Measurements from ENCODE around the gene AGFG1.
"Not testable (repeated sequence)": the region's sequence is repeated elsewhere in the genome, so short reads cannot be mapped to it uniquely, and the experiment has no call there.

Gene AGFG1

GRCh38 chr2:227509824-227510619, 38.1 kb downstream of the AGFG1 start:
- no peak overlapping the region for H3K27ac ChIP-seq
- H3K27me3 ChIP-seq, result no peaks in the 10 kb centered on the region
- H3K4me3 ChIP-seq, result no peak overlapping the region
- peaks cover 36% of the 10 kb centered on the region for H3K4me1 ChIP-seq
- H3K36me3 ChIP-seq, result peaks cover 16% of the 10 kb centered on the region
- no peak overlapping the region for H3K9ac ChIP-seq
- H3K9me3 ChIP-seq, result no peaks in the 10 kb centered on the region
- H3K4me2 ChIP-seq, result no peak overlapping the region
- peaks cover 100% of the 10 kb centered on the region for H4K20me1 ChIP-seq
- TF ChIP-seq Cebpa-rat (IDR thresholded peaks at IDR 0.05), result no peak

- H3K4me1 ChIP-seq, result peaks cover 35% of the 10 kb centered on the region
- H3K4me3 ChIP-seq, result no peak overlapping the region
- peaks cover 100% of the 10 kb centered on the region for H4K20me1 ChIP-seq
These were observed 38.6 kb downstream of the AGFG1 start for GRCh38 chr2:227510620-227510958.

DNA sequence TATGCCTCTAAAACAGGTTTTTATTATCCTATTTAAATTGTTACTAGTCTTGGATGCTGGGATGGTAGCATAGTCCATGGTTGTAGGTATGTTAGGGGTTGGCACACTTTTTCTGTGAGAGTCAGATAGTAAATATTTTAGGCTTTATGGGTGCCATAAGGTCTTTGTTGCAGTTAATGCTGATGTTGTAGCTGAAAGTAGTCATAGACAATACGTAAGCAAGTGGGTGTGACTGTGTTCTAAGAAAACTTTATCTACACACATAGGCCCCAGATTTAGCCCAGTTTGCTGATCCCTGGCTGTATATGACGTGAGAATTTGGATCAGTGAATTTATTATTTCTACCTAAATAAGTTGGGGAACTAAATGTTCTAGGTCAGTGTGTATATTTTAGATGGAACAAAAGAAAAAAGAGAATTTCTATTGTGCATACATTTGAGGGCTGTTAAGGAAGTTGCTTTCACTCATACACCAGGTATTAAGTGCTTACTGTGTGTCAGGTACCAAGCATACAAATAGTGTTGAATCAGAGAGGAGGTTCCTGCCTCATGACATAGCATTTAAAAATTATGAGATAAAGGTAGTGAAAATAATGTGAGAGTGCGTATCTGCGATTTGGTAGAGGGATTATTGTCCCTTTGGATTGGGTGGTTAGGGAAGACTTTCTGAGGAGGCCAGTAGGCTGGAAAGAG, 39.4 kb downstream of the AGFG1 start:
- H3K4me2 ChIP-seq, result no peak overlapping the region
- peaks cover 100% of the 10 kb centered on the region for H4K20me1 ChIP-seq
- peaks cover 28% of the 10 kb centered on the region for H3K4me1 ChIP-seq
- peaks cover 19% of the 10 kb centered on the region for H3K36me3 ChIP-seq
- no peaks in the 10 kb centered on the region for H3K9me3 ChIP-seq
- H3K9ac ChIP-seq, result no peak overlapping the region
- H3K27ac ChIP-seq, result no peak overlapping the region
- H3K27me3 ChIP-seq, result no peaks in the 10 kb centered on the region
- H3K4me3 ChIP-seq, result no peak overlapping the region
- no peak for TF ChIP-seq Cebpa-rat (IDR thresholded peaks at IDR 0.05)

More at GRCh38 chr2:227510620-227510958, 38.6 kb downstream of the AGFG1 start:
- Histone ChIP-seq H3K27me3 (no peaks in the 10 kb centered on the region), H3K4me2 (no peak overlapping the region), H3K9ac (no peak overlapping the region), H3K9me3 (no peaks in the 10 kb centered on the region), H3K36me3 (peaks cover 19% of the 10 kb centered on the region), H3K27ac (no peak overlapping the region)
- TF ChIP-seq Cebpa-rat (IDR thresholded peaks at IDR 0.05), result no peak

DNA sequence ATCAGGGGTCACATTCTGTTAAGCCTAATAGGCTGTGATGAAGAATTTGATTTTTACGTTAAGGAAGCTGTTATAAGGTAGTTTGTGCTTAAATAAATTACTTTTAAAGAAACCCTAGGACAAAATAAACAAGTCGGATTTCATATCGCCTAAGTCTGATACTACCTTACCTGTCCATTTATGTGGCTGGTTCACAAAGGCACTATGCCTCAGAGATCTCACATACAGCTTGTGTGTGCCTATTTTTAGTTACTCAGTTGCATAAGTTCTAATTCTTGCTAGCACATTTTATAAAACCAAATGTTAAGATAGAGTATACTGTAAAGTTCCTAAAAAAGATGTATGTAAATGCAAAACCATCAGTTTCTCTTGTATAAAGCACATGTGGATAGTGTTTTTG, 40.0 kb downstream of the AGFG1 start:
- H3K4me1 ChIP-seq, result peaks cover 30% of the 10 kb centered on the region
- TF ChIP-seq Cebpa-rat (IDR thresholded peaks at IDR 0.05), result no peak

GRCh38 chr2:227513113-227513512, 41.2 kb downstream of the AGFG1 start:
- Histone ChIP-seq H3K9ac (no peak overlapping the region), H3K9me3 (no peaks in the 10 kb centered on the region; the same call in 1 of the 2 replicates), H3K4me1 (peaks cover 32% of the 10 kb centered on the region), H3K27ac (no peak overlapping the region), H3K4me3 (no peak overlapping the region), H3K27me3 (no peaks in the 10 kb centered on the region), H3K36me3 (peaks cover 21% of the 10 kb centered on the region), H4K20me1 (peaks cover 100% of the 10 kb centered on the region), H3K4me2 (no peak overlapping the region)
- TF ChIP-seq Cebpa-rat (IDR thresholded peaks at IDR 0.05), result no peak

More for the DNA sequence above, 40.0 kb downstream of the AGFG1 start:
- H3K4me2 ChIP-seq, result no peak overlapping the region
- no peak overlapping the region for H3K27ac ChIP-seq
- no peak overlapping the region for H3K9ac ChIP-seq
- H3K27me3 ChIP-seq, result no peaks in the 10 kb centered on the region
- no peak overlapping the region for H3K4me3 ChIP-seq
- peaks cover 100% of the 10 kb centered on the region for H4K20me1 ChIP-seq
- peaks cover 20% of the 10 kb centered on the region for H3K36me3 ChIP-seq
- H3K9me3 ChIP-seq, result no peaks in the 10 kb centered on the region

- Histone ChIP-seq H3K27me3 (no peaks in the 10 kb centered on the region), H3K4me1 (peaks cover 23% of the 10 kb centered on the region), H3K4me3 (no peak overlapping the region), H4K20me1 (peaks cover 100% of the 10 kb centered on the region), H3K4me2 (no peak overlapping the region), H3K36me3 (peaks cover 23% of the 10 kb centered on the region), H3K9ac (no peak overlapping the region), H3K27ac (no peak overlapping the region), H3K9me3 (no peaks in the 10 kb centered on the region; the same call in 1 of the 2 replicates)
- no peak for TF ChIP-seq Cebpa-rat (IDR thresholded peaks at IDR 0.05)
These were observed 43.8 kb downstream of the AGFG1 start for GRCh38 chr2:227515742-227516141.

DNA sequence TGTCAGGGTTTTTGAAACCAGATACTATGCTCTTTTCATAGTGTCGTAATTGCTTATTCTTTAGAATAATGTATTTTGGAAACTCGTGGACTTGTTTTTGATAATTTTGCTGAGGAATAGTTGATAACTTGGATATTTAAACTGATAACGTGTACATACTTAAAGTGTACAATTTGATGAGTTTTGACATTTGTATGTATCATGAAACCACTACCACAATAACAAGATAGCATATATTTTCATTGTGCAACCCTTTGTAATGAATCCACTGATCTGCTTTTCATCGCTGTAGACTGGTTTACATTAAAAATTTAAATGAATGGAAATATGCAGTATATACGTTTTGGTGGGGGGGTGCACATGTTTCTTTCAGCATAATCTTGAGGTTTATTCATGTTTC, 45.8 kb downstream of the AGFG1 start:
- Histone ChIP-seq H3K4me1 (peaks cover 26% of the 10 kb centered on the region), H3K4me2 (no peak overlapping the region), H3K9me3 (no peaks in the 10 kb centered on the region; the same call in 1 of the 2 replicates), H4K20me1 (peaks cover 99% of the 10 kb centered on the region), H3K27me3 (no peaks in the 10 kb centered on the region), H3K4me3 (no peak overlapping the region), H3K36me3 (peaks cover 39% of the 10 kb centered on the region), H3K9ac (no peak overlapping the region), H3K27ac (no peak overlapping the region)
- no peak for TF ChIP-seq Cebpa-rat (IDR thresholded peaks at IDR 0.05)

DNA sequence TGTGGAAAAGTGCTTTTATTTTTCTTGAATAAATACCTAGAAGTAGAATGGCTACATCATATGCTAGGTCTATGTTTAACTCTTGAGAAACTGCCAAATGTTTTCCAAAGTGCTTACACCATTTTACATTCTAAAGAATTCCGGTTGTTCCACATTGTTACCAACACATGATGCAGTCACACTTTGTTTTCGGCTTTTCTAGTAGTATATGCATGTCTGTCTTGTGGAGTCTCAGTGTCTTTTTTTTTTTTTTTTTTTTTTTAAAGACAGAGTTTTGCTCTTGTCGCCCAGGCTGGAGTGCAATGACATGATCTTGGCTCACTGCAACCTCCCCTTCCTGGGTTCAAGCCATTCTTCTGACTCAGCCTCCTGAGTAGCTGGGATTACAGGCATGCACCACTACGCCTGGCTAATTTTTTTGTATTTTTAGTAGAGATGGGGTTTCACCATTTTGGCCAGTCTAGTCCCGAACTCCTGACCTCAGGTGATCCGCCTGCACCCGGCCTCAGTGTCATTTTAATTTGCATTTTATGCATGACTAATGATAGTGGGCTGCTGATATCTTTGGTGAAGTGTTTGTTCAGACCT, 46.4 kb downstream of the AGFG1 start:
- peaks cover 97% of the 10 kb centered on the region for H4K20me1 ChIP-seq
- H3K27ac ChIP-seq, H3K27me3 ChIP-seq, H3K9ac ChIP-seq, H3K4me3 ChIP-seq, H3K9me3 ChIP-seq, H3K4me2 ChIP-seq: not testable (repeated sequence)
- peaks cover 42% of the 10 kb centered on the region for H3K36me3 ChIP-seq
- H3K4me1 ChIP-seq, result peaks cover 20% of the 10 kb centered on the region

DNA sequence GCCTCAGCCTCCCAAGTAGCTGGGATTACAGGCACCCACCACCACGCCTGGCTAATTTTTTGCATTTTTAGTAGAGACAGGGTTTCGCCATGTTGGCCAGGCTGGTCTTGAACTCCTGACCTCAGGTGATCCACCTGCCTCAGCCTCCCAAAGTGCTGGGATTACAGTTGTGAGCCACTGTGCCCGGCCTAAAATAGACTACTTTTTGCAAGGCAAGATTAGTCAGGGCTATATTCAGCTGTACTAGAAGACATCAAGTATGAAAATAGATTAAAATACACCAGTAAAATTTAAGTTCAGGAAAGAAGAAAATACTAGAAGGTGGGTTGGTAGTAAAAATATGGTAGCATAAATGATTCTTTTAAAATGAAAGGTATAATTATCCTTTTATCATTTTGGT, 49.2 kb downstream of the AGFG1 start:
- not testable (repeated sequence) for H3K4me2 ChIP-seq, H3K27me3 ChIP-seq, H3K4me3 ChIP-seq, H3K9ac ChIP-seq, H3K27ac ChIP-seq, H3K9me3 ChIP-seq
- Histone ChIP-seq H3K36me3 (peaks cover 52% of the 10 kb centered on the region), H4K20me1 (peaks cover 83% of the 10 kb centered on the region), H3K4me1 (peaks cover 20% of the 10 kb centered on the region)

GRCh38 chr2:227524665-227525064, 52.7 kb downstream of the AGFG1 start:
- Histone ChIP-seq H3K9me3 (no peaks in the 10 kb centered on the region), H3K4me1 (peaks cover 9% of the 10 kb centered on the region; the same call in 1 of the 2 replicates)

More at GRCh38 chr2:227524665-227525064, 52.7 kb downstream of the AGFG1 start:
- Histone ChIP-seq H4K20me1 (peaks cover 48% of the 10 kb centered on the region), H3K27ac (no peak overlapping the region), H3K4me2 (no peak overlapping the region), H3K4me3 (no peak overlapping the region), H3K9ac (no peak overlapping the region), H3K27me3 (no peaks in the 10 kb centered on the region), H3K36me3 (peaks cover 59% of the 10 kb centered on the region)
- no peak for TF ChIP-seq Cebpa-rat (IDR thresholded peaks at IDR 0.05)

All from BLaER1 (cell line).